GM12891 (cell line): ENCODE measurements around the gene PPP1R12C.

Experiments
- POLR2A ChIP-seq: IDR thresholded peaks from 2 replicates; pipeline ENCODE4 v1.6.1; 2011; ENCODE audit warnings: low read depth, low read length, control low read depth
- POLR2AphosphoS5 ChIP-seq: IDR thresholded peaks from 2 replicates; pipeline ENCODE4 v1.6.1; 2011; ENCODE audit warnings: low read depth, low read length, control low read depth
- SPI1 ChIP-seq: IDR thresholded peaks from 2 replicates; pipeline ENCODE4 v1.6.1; 2011; ENCODE audit warnings: low read depth, low read length, control low read depth

- TF ChIP-seq POLR2A (no peak), POLR2AphosphoS5 (no peak), SPI1 (no peak)
These were observed 1.1 kb upstream of the PPP1R12C start for GRCh38 chr19:55118401-55118991.
